ENCODE results near the gene NDUFB2. TPM values are rescaled to one million over a fixed set of nuclear protein-coding genes. Genes with fewer than 3 reads are reported as not detected.

The NDUFB2 gene
- total and polyA plus RNA-seq, 8 donors, result 127 to 242 (median 144) TPM

DNA sequence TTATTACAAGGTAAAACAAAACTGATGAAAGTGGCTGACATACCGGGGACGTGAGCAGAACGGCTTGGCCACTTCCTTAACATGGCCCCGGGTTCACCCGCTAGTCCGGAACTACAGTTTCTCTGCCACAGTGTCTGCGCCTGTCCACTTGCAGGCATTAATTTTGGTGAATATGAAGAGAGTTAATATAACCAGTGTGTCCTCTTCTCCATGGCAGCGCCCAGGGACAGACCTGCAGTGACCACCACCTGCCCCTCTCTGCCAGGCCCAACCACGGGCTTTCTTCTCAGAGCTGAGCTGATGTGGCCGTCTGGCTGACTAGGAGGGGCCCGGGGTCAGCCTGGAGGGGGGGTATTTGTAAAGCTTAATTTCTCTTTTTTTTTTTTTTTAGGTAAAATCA lies 1.1 kb upstream of the NDUFB2 start:
- ATAC-seq (no peak), DNase-seq (no peak)
- Histone ChIP-seq H3K4me1 (peaks cover 13 to 30% of the 10 kb centered on the region in 2 donors), H3K27ac (peak overlapping the region in 1 of 2 donors; percentile 93), H3K27me3 (no peaks in the 10 kb centered on the region), H3K4me3 (no peak overlapping the region), H3K36me3 (peaks cover 0 to 2% of the 10 kb centered on the region in 2 donors), H3K9me3 (no peaks in the 10 kb centered on the region)
- TF ChIP-seq, protein P1, sequence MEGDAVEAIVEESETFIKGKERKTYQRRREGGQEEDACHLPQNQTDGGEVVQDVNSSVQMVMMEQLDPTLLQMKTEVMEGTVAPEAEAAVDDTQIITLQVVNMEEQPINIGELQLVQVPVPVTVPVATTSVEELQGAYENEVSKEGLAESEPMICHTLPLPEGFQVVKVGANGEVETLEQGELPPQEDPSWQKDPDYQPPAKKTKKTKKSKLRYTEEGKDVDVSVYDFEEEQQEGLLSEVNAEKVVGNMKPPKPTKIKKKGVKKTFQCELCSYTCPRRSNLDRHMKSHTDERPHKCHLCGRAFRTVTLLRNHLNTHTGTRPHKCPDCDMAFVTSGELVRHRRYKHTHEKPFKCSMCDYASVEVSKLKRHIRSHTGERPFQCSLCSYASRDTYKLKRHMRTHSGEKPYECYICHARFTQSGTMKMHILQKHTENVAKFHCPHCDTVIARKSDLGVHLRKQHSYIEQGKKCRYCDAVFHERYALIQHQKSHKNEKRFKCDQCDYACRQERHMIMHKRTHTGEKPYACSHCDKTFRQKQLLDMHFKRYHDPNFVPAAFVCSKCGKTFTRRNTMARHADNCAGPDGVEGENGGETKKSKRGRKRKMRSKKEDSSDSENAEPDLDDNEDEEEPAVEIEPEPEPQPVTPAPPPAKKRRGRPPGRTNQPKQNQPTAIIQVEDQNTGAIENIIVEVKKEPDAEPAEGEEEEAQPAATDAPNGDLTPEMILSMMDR (IDR thresholded peaks at IDR 0.05), result no peak
- intact Hi-C loops (cut with DNase I), result no loop called here

- H3K4me3 ChIP-seq, result peak overlapping the region; percentile 93 to 95
- no peaks in the 10 kb centered on the region for H3K27me3 ChIP-seq
- peak overlapping the region; percentile 93 to 96 for H3K27ac ChIP-seq
- no peaks in the 10 kb centered on the region for H3K9me3 ChIP-seq
- TF ChIP-seq, protein P1 (IDR thresholded peaks at IDR 0.05), result no peak
- intact Hi-C loops (cut with DNase I), result no loop called here
- peaks cover 0 to 4% of the 10 kb centered on the region in 2 donors for H3K36me3 ChIP-seq
- H3K4me1 ChIP-seq, result peaks cover 13 to 30% of the 10 kb centered on the region in 2 donors
- DNase-seq, result peak in 3 of 4 donors; percentile 93 to 97 (median 96)
- peak; percentile 3 for ATAC-seq
Observed at GRCh38 chr7:140696024-140696679, 356 bp upstream of the NDUFB2 start.

- Histone ChIP-seq H3K9me3 (no peaks in the 10 kb centered on the region), H3K27me3 (no peaks in the 10 kb centered on the region), H3K4me3 (peak overlapping the region; percentile 93 to 95), H3K4me1 (peaks cover 13 to 30% of the 10 kb centered on the region in 2 donors), H3K27ac (peak overlapping the region; percentile 93 to 96), H3K36me3 (peaks cover 0 to 4% of the 10 kb centered on the region in 2 donors)
- ATAC-seq (no peak), DNase-seq (no peak)
- TF ChIP-seq, protein P1 (IDR thresholded peaks at IDR 0.05), result no peak
- intact Hi-C loops (cut with DNase I), result no loop called here
Observed at GRCh38 chr7:140697447-140698143, 1.1 kb downstream of the NDUFB2 start.

DNA sequence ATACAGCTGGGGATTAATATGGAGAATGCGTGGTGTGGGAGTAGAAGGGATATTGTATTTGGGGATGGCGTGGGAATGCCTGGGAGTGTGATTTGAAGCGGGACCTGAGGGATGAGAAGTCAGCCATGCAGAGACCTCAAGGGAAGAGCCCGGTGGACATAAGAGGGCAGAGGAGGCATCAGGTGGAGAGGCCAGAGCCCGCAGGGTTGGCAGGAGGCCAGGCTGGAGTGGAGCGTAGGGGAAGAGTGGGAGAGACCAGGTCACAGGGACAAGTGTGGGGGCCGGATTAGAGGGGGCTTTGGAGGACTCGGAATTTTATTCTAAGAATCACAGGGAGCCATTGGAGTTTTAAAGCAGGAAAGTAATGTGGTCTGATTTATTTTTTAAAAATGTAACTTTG lies 2.0 kb downstream of the NDUFB2 start:
- Histone ChIP-seq H3K9me3 (no peaks in the 10 kb centered on the region), H3K36me3 (peaks cover 0 to 9% of the 10 kb centered on the region in 2 donors), H3K4me1 (peaks cover 13 to 30% of the 10 kb centered on the region in 2 donors), H3K27ac (no peak overlapping the region), H3K4me3 (no peak overlapping the region), H3K27me3 (no peaks in the 10 kb centered on the region)
- intact Hi-C loops (cut with DNase I), result no loop called here
- no peak for ATAC-seq
- TF ChIP-seq, protein P1 (IDR thresholded peaks at IDR 0.05), result no peak
- no peak for DNase-seq

- no peak for DNase-seq
- Histone ChIP-seq H3K27me3 (no peaks in the 10 kb centered on the region), H3K9me3 (no peaks in the 10 kb centered on the region), H3K27ac (no peak overlapping the region), H3K4me1 (peaks cover 3 to 18% of the 10 kb centered on the region in 2 donors), H3K4me3 (no peak overlapping the region), H3K36me3 (peaks cover 0 to 46% of the 10 kb centered on the region in 2 donors)
- TF ChIP-seq, protein P1 (IDR thresholded peaks at IDR 0.05), result no peak
- intact Hi-C loops (cut with DNase I), result no loop called here
- ATAC-seq, result peak; percentile 29
Observed at GRCh38 chr7:140702774-140703173, 6.3 kb downstream of the NDUFB2 start.
